ENCODE results near the gene LRRC30.

LRRC30 gene

DNA sequence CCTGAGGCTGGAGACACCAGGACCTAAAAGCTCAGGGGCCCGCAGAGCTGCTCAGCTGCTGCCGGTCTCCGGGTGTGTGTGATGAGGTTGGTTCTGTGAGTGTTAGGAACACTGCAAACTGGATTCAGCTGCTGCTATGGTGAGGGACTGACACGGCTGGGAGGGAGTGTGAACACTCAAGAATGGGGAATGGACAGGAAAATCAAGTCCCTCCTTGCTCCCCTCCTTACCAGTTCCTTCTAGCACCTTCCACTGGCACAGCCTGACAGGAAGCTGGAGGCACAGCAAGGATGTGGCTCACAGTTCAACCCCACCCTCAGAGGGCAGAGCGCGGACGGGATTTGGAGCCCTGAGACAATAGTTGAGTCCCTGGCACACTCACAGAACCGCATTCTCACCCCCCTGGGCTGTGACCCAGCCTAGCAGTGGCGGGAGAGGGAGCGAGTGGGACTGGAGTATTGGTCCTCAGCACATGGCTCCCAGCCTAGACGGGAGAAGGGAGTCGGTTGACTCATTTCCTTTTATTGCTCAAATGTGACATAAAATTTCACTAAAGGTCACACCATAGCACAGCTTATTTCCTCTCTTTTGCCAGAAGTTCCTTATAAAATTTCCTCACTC, 42.5 kb downstream of the LRRC30 start:
- Histone ChIP-seq H3K4me3 (ENCODE audit: low read length) (no peak overlapping the region), H3K4me1 (ENCODE audit: control insufficient read depth, low read depth, low read length) (peaks cover 3% of the 10 kb centered on the region), H3K27me3 (ENCODE audit: control insufficient read depth, insufficient read depth, low read length) (no peaks in the 10 kb centered on the region), H3K9me3 (ENCODE audit: control insufficient read depth, low read depth, low read length) (no peaks in the 10 kb centered on the region), H3K36me3 (ENCODE audit: control insufficient read depth, low read depth, low read length) (no peaks in the 10 kb centered on the region), H3K9ac (ENCODE audit: low read length) (no peak overlapping the region), H3K27ac (ENCODE audit: low read length) (no peak overlapping the region)

DNA sequence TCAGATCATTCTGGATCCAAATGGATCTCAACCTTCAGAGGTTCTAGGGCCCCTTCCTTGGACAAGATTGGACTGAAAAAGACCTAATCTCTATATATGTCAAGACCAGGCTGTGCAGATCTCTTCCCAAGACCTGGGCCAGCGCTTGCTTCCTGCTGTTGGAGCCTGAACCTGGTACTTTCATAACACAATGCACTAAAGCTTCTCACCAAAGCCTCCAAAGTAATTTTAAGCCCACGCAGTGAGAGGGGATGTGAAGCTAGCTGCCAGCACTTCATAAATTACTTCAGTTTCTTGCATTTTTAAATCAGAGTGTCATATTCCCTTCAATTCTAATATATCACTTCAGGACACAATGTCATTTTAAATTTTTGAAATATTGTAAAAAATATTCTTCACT, 50.7 kb downstream of the LRRC30 start:
- no peak overlapping the region for H3K9ac ChIP-seq (ENCODE audit: low read length)
- H3K9me3 ChIP-seq (ENCODE audit: control insufficient read depth, low read depth, low read length) = no peaks in the 10 kb centered on the region
- H3K4me1 ChIP-seq (ENCODE audit: control insufficient read depth, low read depth, low read length) = no peaks in the 10 kb centered on the region
- H3K36me3 ChIP-seq (ENCODE audit: control insufficient read depth, low read depth, low read length) = no peaks in the 10 kb centered on the region
- no peak overlapping the region for H3K27ac ChIP-seq (ENCODE audit: low read length)
- no peaks in the 10 kb centered on the region for H3K27me3 ChIP-seq (ENCODE audit: control insufficient read depth, insufficient read depth, low read length)
- no peak overlapping the region for H3K4me3 ChIP-seq (ENCODE audit: low read length)

All from iPS-18a (cell line).